IPS DF 4.7 (cell line): Measurements from ENCODE around the gene MRPL40.
A peak's percentile ranks its signal among the peaks of the same experiment; 100 is the strongest.
"Not testable (repeated sequence)": the region's sequence is repeated elsewhere in the genome, so short reads cannot be mapped to it uniquely, and the experiment has no call there.

ENCODE experiments used
- DNase-seq: peaks from one replicate; pipeline ENCODE4 v3.0.0-alpha.2; 2013; ENCODE audit warnings: low spot score; ENCODE audit errors: extremely low read depth

MRPL40 gene

DNA sequence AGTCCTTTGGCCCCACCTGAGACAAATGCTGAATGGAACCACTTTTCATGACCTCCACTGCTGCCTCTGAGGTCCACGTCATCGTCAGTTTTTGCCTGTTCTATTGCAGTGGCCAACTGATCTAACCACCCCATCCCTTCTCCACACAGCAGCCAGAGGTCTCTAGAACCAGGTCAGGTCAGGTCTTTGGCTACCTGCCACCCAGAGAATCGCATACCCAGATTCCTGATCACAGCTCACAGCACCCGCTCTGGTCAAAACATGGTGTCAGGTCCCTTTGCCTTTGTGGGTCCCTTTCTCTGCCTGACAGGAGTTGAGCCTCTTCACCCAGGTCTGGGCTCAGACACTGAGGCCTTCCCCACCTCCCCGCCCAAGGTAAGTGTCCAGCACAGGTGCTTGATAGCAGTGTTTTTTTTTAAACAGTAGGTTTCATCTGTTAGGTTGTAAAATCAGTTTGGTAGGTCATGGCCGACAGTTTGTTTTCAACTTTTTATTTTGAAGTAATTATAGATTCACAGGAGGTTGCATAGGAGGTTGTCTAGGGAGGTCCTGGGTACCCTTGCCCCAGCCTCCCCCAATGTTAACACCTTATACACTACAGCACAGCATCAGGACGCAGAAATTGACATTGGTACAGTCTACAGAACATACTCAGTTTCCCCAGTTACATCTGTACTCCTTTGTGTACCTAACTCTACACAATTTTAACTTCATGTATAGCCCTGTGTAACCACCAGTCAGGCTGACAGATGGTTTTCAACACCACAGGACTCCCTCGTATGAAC lies 8.3 kb downstream of the MRPL40 start:
- no peak for DNase-seq

- DNase-seq: no peak
Measured at GRCh38 chr22:19442166-19442565, 9.8 kb downstream of the MRPL40 start.

GRCh38 chr22:19443544-19444211 lies 11.3 kb downstream of the MRPL40 start:
- DNase-seq: no peak

DNA sequence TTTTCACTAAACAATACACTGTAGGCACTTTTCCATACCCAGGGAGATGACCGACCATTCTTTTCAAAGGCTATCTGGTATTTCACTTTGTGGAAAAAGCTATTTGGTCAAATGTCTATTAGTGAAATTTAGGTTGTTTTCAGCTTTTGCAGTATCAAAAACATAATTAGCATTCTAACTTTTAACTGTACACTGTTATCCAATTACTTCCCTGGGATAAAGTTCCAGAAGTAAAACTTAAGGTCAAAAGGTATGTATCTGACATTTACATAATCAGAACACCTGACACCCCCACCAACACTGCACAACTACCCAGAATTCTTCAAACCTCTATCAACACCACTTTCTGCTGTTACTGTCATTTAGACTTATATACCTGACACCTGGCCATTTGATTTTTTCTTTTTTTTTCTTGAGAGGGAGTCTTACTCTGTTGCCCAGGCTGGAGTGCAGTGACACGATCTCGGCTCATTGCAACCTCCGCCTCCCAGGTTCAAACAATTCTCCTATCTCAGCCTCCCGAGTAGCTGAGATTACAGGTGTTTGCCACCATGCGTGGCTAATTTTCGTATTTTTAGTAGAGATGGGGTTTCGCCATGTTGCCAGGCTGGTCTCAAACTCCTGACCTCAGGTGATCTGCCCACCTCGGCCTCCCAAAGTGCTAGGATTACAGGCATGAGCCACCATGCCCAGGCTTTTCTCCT lies 13.1 kb downstream of the MRPL40 start:
- not testable (repeated sequence) for DNase-seq

DNA sequence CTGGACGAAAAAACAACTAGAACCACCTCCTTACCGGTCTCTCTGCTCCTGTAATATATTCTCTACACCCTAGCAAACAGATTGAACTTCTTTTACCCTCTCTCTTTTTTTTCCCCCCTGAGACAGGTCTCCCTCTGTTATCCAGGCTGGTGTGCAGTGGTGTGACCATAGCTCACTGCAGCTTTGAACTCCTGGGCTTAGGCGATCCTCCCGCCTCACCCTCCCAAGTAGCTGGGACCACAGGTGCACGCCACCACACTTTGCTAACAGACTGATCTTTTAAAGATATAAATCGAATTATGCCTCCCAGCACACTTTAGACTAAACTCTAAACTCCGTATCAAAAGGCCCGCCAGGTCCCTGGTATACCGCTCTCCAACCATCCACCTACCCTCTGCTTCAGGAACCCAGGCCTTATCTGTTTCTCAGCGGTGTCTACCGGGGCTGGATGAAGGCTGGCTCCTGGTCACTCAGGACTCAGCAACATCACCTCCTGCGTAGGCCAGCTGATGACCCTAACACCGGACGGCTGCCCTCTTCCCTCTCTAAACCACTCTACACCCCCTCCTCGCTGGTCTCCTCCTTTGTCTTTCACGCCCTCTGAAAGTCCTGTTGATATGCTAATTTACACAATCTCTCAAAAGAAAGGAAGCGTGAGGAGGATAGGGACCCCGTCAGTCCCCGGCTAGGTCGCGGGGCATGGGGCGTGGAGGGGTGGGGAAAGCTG lies 14.4 kb downstream of the MRPL40 start:
- no peak for DNase-seq

DNA sequence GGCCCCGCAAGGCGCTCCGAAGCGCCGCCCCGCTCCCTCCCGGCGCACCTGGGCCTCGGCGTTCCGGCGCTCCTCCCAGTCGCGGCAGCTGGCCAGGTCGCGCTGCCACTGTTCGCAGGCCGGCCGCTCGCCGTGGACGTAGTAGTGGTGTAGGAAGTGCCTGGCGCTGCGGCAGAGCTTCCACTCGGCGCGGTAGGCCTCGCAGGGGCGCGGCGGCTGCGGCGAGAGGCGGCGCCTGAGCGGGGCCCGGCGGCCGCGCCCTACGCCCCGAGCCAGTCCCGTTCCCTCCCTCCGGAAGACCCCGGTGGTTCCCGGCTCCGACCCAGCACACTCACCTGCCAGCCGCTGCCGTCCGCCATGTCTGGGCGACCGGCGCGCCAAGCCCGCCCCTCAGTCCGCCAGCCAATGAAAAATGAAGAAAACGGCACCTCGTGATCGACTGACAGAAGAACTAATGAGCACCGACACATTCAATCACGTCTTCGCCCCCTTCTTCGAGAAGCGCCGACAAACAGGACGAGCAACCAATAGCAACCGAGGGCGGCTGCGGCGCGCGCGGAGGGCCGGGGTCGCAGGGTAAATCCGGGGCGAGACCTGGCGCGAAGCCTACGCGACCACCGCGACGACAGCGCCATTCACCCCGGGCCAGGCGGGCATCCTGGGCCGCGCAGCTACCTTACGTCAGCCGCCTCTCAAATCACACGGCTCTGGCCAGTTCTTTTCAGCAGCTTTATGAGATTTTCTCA lies 15.2 kb downstream of the MRPL40 start, which contains the start of gene C22orf39:
TSS of gene C22orf39 (minus strand) at position 382 of the 746 bp plus-strand sequence. CDS start at position 359, 23 bp downstream.
- DNase-seq: peak; percentile 85

- DNase-seq: no peak
Measured at GRCh38 chr22:19448076-19448607, 15.8 kb downstream of the MRPL40 start.

GRCh38 chr22:19448739-19449421 lies 16.5 kb downstream of the MRPL40 start:
- DNase-seq: no peak

GRCh38 chr22:19449422-19449767 lies 17.1 kb downstream of the MRPL40 start:
- no peak for DNase-seq

- DNase-seq: no peak
Measured at GRCh38 chr22:19450363-19451175, 18.2 kb downstream of the MRPL40 start.

GRCh38 chr22:19451570-19451969 lies 19.2 kb downstream of the MRPL40 start:
- DNase-seq: no peak

DNA sequence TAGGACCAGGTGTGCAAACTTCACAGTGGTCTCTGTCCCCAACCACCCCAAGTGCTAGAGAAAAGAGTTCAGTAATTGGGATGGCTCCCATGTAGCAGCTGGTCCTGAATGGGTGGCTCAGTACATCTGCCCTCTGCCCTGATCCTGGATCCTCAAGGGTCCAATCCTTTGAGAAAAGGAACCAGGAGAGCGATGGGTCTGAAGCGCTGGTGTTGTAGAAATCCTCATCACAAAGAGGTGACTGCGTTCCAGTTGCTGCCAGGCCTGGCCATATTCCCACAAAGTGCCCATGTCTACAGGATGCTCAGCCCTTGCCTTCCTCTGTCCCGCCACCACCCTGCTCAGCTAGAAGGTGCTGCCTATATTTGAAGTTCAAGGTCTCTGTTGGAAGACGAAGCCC lies 21.4 kb downstream of the MRPL40 start:
- DNase-seq: no peak

DNA sequence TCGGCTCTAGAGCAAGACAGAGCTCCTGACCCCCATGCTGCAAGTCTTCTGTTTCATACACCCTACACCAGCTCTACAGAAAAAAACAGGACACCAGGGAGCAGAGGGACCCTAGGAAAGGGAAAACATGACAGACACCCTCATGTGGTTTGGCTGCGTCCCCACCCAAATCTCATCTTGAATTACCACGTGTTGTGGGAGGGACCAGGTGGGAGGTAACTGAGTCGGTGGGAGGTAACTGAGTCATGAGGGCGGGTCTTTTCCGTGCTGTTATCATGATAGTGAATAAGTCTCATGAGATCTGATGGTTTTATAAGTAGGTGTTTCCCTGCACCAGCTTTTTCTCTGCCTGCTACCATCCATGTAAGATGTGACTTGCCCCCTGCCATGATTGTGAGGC lies 21.8 kb downstream of the MRPL40 start:
- no peak for DNase-seq

GRCh38 chr22:19455033-19455432 lies 22.7 kb downstream of the MRPL40 start:
- DNase-seq: no peak

DNA sequence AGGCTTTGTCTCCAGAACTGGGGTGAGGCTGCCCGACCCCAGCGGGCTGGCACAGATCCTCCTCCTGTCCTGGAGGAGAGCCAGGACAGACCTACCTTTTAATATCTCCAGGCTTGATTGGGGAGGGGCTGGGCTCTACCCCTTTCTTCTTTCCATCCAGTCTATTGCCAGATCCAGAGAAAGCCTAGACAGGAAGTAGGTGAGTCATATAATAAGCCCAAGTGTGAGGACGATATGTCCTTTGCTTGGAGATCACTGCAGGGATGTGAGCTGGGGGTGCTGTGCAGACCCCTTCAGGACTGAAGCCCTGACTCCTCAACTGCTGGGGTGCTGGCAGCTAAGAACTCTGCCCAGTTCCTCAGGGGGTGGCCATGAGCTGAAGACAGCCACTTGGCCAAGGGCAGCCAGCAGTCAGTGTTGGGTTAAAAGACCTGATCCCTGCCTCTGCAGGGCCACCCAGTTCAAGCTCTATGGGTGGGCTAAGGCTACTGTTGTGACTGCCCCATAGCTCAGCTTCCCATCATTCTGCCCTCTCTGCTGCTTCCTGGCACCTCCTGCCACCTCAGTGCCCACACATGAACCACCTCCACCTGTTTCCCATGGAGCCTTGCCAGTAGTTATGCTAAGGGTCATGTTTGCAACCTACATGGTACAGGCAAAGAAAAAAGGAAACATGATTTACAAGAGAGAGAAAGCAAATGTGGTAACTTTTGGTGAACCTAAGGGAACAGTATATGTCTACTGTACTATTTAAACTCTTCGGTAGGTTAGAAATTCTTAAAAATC lies 23.4 kb downstream of the MRPL40 start:
- DNase-seq: no peak

DNA sequence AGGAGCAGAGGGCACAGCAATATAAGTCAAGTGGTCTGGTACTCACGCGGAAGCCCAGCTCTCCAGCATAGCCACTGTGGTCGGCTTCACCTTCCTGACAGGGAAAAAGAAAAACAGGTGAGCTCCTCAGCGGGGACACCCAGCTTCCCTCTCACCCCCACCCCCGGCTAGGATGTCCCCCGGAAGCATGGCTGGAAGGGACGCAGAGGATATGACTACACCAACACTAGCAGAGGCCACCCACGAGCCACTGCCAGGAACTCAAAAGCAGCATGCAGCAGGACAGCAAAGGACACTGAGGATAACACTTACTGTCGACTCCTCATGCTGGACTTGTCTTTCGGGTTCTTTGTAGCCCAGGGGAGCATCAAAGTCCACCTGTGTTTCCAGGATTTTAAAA lies 24.2 kb downstream of the MRPL40 start:
- no peak for DNase-seq

DNA sequence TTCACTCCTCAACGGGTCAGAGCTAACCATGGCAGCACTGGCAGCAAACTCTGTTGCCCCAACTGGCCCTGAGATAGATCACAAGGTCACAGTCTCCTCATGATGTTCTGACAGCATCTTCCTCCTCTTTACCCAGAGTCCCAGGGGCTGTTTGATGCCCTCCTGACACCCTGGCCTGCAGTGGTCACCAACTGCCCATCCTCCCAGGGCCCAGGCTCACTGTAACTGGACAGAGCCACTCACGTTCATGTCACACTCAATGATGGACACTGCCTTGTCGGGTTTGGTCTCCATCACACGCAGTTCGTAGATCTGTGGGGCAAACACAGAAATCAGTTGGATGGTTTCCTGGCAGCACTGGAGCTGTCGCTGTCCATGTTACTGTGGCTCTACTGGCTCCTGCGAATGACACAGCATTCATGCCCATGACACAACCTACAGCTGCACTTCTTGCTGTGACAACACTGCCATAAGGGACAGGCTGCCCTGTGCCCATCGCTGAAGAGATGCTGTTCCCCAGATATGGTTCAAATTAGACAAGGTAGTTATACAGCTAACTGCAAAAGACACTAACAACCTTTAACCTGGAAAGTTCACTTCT lies 25.6 kb downstream of the MRPL40 start:
- no peak for DNase-seq

- no peak for DNase-seq
Measured at GRCh38 chr22:19460036-19460435, 27.7 kb downstream of the MRPL40 start.
